Vagina (tissue), 2 donors: ENCODE data around the gene TMEM176A.

Source experiments
- CTCF ChIP-seq, 3 experiments: fragments of 450-650 bp in 2 of 3; fragments of 200-600 bp in 1 of 3; sonication (generic) in 1 of 3; IDR thresholded peaks; one replicate each; pipeline ENCODE4 v1.5.1; 2017 to 2019; ENCODE audit warnings: antibody characterized with exemption in 3 of 3, mild to moderate bottlenecking in 2 of 3, moderate library complexity in 2 of 3
- POLR2AphosphoS5 ChIP-seq, 2 donors: sonication (generic); formaldehyde crosslinking; IDR thresholded peaks; one replicate each; pipeline ENCODE4 v1.9.0; 2017; ENCODE audit warnings: antibody characterized with exemption in 2 of 2, mild to moderate bottlenecking in 2 of 2, low read depth in 1 of 2; ENCODE audit not compliant: insufficient read depth in 1 of 2

GRCh38 chr7:150806863-150807262 is 6.3 kb downstream of the TMEM176A start:
- TF ChIP-seq POLR2AphosphoS5 (IDR thresholded peaks at IDR 0.05; ENCODE audit: insufficient read depth in 1 of 2, low read depth in 1 of 2) = no peak
- no peak for TF ChIP-seq CTCF (IDR thresholded peaks at IDR 0.05)
